Neural cell (in vitro differentiated cells): ENCODE data around the gene ADGRG7. TPM values are rescaled to one million over a fixed set of nuclear protein-coding genes. Genes with fewer than 3 reads are reported as not detected.

Experiments
- H2AFZ ChIP-seq: fragments of 200-600, 300-800 bp; sonication (generic), shearing (Covaris generic); 2 replicates; pipeline ENCODE4 v1.6.0; 2014; ENCODE audit warnings: low read depth, mild to moderate bottlenecking, antibody characterized with exemption, low read length, moderate library complexity
- H3F3A ChIP-seq: fragments of 200-600 bp; shearing (Covaris generic); 2 replicates; pipeline ENCODE4 v1.6.1; 2016; ENCODE audit warnings: mild to moderate bottlenecking, moderate library complexity, mixed read lengths, antibody characterized with exemption, low read length; ENCODE audit not compliant: insufficient read depth, poor library complexity, severe bottlenecking
- H3K27ac ChIP-seq: fragments of 200-600, 300-800 bp; sonication (generic), shearing (Covaris generic); 2 replicates; pipeline ENCODE4 v1.5.1; 2014; ENCODE audit warnings: mild to moderate bottlenecking, low read length, moderate library complexity
- H3K27me3 ChIP-seq: fragments of 300-800, 200-600 bp; sonication (generic), shearing (Covaris generic); 2 replicates; pipeline ENCODE4 v1.6.0; 2014; ENCODE audit warnings: mild to moderate bottlenecking, low read depth, low read length, moderate library complexity; ENCODE audit not compliant: insufficient read depth
- H3K36me3 ChIP-seq: fragments of 300-800, 200-600 bp; sonication (generic), shearing (Covaris generic); 2 replicates; pipeline ENCODE4 v1.5.1; 2014; ENCODE audit warnings: mild to moderate bottlenecking, antibody characterized with exemption, low read length, moderate library complexity; ENCODE audit not compliant: insufficient read depth
- H3K4me2 ChIP-seq: fragments of 300-800, 200-600 bp; sonication (generic), shearing (Covaris generic); 2 replicates; pipeline ENCODE4 v1.6.0; 2014; ENCODE audit warnings: mild to moderate bottlenecking, low read length
- H3K4me3 ChIP-seq: fragments of 300-800, 200-600 bp; sonication (generic), shearing (Covaris generic); 2 replicates; pipeline ENCODE4 v1.5.1; 2014; ENCODE audit warnings: mild to moderate bottlenecking, low read length, moderate library complexity
- H3K79me2 ChIP-seq: fragments of 200-600 bp; shearing (Covaris generic); replicated peaks from 2 replicates; pipeline ENCODE4 v1.6.0; 2014; ENCODE audit warnings: mild to moderate bottlenecking, low read length, moderate library complexity; ENCODE audit not compliant: insufficient read depth
- H3K9ac ChIP-seq: fragments of 300-800, 200-600 bp; sonication (generic), shearing (Covaris generic); 2 replicates; pipeline ENCODE4 v1.6.1; 2016; ENCODE audit warnings: mild to moderate bottlenecking, low read length, mixed read lengths
- H3K9me2 ChIP-seq: fragments of 200-600 bp; shearing (Covaris generic); 2 replicates; pipeline ENCODE4 v1.6.1; 2016; ENCODE audit warnings: mild to moderate bottlenecking, low read length, mixed read lengths; ENCODE audit not compliant: insufficient read depth
- H3K9me3 ChIP-seq: fragments of 200-600, 300-800 bp; sonication (generic), shearing (Covaris generic); 2 replicates; pipeline ENCODE4 v1.6.1; 2016; ENCODE audit warnings: mild to moderate bottlenecking, mixed run types, low read length, moderate library complexity, mixed read lengths
- H4K20me1 ChIP-seq: fragments of 200-600 bp; shearing (Covaris generic); 2 replicates; pipeline ENCODE4 v1.6.1; 2016; ENCODE audit warnings: mild to moderate bottlenecking, mixed run types; ENCODE audit not compliant: insufficient read depth
- CTCF ChIP-seq: fragments of 450-650 bp; IDR thresholded peaks from 2 replicates; pipeline ENCODE4 v1.5.1; 2014; ENCODE audit warnings: antibody characterized with exemption, mild to moderate bottlenecking, moderate library complexity; ENCODE audit not compliant: poor library complexity, severe bottlenecking
- EP300 ChIP-seq: fragments of 450-650 bp; conservative IDR thresholded peaks from 2 replicates; pipeline ENCODE4 v1.6.1; 2014; ENCODE audit warnings: antibody characterized with exemption, mild to moderate bottlenecking, moderate library complexity; ENCODE audit not compliant: poor library complexity, severe bottlenecking
- EZH2 ChIP-seq: fragments of 200-600, 300-800 bp; shearing (Covaris generic), sonication (generic); IDR thresholded peaks from 2 replicates; pipeline ENCODE4 v1.6.1; 2014; ENCODE audit warnings: antibody characterized with exemption, low read length, borderline replicate concordance, mild to moderate bottlenecking; ENCODE audit not compliant: insufficient read depth, poor library complexity, severe bottlenecking
- MXI1 ChIP-seq: fragments of 450-650 bp; conservative IDR thresholded peaks from 2 replicates; pipeline ENCODE4 v1.6.1; 2014; ENCODE audit warnings: antibody characterized with exemption, mild to moderate bottlenecking; ENCODE audit not compliant: poor library complexity, severe bottlenecking
- POLR2AphosphoS5 ChIP-seq: IDR thresholded peaks from 2 replicates; pipeline ENCODE4 v1.6.1; 2012
- RAD21 ChIP-seq: fragments of 450-650 bp; conservative IDR thresholded peaks from 2 replicates; pipeline ENCODE4 v1.6.1; 2014; ENCODE audit warnings: antibody characterized with exemption, mild to moderate bottlenecking, moderate library complexity
- SMC3 ChIP-seq: fragments of 450-650 bp; conservative IDR thresholded peaks from 2 replicates; pipeline ENCODE4 v1.6.1; 2014; ENCODE audit warnings: antibody characterized with exemption, mild to moderate bottlenecking, moderate library complexity; ENCODE audit not compliant: poor library complexity
- TAF1 ChIP-seq: IDR thresholded peaks from 2 replicates; pipeline ENCODE4 v1.6.1; 2012; ENCODE audit warnings: low read depth
- polyA plus RNA-seq: library from polyadenylated mRNA; depleted of rRNA; stranded (reverse); fragments of >200 nt; gene quantifications from 2 replicates; pipeline ENCODE4 v1.2.3, GENCODE V29; 2014
- TF ChIP-seq, protein P1 (sequence below): IDR thresholded peaks from 2 replicates; pipeline ENCODE4 v1.6.1; 2012; ENCODE audit warnings: borderline replicate concordance

The ADGRG7 gene
- polyA plus RNA-seq, 1 donor from 2014 or later = not detected

DNA sequence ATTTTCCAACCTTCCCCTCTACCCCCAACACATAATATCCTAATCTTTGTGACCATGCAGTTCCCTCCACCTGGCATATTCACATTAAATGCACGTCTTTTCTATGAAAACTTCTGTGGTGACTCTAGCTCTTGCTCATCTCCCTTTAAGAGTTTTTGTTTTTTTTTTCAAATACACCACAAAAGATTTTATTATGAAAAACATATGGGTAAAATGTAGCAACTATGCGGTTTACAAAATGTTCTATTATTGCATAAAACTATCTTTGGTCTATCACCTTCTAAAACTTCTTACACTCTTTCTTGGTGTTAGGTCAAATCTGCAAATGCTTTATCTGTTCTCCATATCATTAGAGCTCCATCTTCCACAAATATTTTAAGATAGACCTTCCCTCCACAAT is 38.6 kb upstream of the ADGRG7 start:
- no peaks in the 10 kb centered on the region for H3K9me2 ChIP-seq
- H3K9me3 ChIP-seq = no peaks in the 10 kb centered on the region
- no peak overlapping the region for H2AFZ ChIP-seq
- H3K27me3 ChIP-seq = no peaks in the 10 kb centered on the region
- no peaks in the 10 kb centered on the region for H3F3A ChIP-seq
- no peak overlapping the region for H3K27ac ChIP-seq
- no peaks in the 10 kb centered on the region for H4K20me1 ChIP-seq
- no peak for TF ChIP-seq CTCF
- TF ChIP-seq SMC3 = no peak
- TF ChIP-seq TAF1 = no peak
- TF ChIP-seq, protein P1, sequence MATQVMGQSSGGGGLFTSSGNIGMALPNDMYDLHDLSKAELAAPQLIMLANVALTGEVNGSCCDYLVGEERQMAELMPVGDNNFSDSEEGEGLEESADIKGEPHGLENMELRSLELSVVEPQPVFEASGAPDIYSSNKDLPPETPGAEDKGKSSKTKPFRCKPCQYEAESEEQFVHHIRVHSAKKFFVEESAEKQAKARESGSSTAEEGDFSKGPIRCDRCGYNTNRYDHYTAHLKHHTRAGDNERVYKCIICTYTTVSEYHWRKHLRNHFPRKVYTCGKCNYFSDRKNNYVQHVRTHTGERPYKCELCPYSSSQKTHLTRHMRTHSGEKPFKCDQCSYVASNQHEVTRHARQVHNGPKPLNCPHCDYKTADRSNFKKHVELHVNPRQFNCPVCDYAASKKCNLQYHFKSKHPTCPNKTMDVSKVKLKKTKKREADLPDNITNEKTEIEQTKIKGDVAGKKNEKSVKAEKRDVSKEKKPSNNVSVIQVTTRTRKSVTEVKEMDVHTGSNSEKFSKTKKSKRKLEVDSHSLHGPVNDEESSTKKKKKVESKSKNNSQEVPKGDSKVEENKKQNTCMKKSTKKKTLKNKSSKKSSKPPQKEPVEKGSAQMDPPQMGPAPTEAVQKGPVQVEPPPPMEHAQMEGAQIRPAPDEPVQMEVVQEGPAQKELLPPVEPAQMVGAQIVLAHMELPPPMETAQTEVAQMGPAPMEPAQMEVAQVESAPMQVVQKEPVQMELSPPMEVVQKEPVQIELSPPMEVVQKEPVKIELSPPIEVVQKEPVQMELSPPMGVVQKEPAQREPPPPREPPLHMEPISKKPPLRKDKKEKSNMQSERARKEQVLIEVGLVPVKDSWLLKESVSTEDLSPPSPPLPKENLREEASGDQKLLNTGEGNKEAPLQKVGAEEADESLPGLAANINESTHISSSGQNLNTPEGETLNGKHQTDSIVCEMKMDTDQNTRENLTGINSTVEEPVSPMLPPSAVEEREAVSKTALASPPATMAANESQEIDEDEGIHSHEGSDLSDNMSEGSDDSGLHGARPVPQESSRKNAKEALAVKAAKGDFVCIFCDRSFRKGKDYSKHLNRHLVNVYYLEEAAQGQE = no peak
- no peak for TF ChIP-seq RAD21
- no peak for TF ChIP-seq POLR2AphosphoS5
- no peak for TF ChIP-seq EP300
- no peak for TF ChIP-seq EZH2
- TF ChIP-seq MXI1 = no peak
- H3K4me3 ChIP-seq = no peak overlapping the region
- no peak overlapping the region for H3K4me2 ChIP-seq
- H3K36me3 ChIP-seq = no peaks in the 10 kb centered on the region
- H3K9ac ChIP-seq = no peak overlapping the region
- H3K79me2 ChIP-seq = no peaks in the 10 kb centered on the region

DNA sequence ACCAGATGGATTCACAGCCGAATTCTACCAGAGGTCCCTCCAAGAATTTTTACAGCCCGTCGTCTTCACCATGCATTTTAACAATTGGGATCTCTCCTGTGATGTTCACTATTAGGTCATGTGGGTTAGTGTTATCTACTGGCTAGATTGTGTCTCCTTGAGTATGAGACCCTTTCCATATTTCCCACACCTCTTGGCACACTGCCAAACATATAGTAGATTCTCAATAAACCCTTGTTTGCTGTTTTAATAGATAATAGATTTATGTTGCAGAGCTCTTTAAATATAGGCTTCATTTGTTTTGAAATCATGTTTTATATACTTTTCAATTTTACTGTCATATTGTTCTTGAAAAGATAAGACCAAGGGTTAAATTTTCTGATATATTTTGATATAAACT is 34.9 kb upstream of the ADGRG7 start:
- Histone ChIP-seq H3K9ac (no peak overlapping the region), H3K27ac (no peak overlapping the region), H4K20me1 (no peaks in the 10 kb centered on the region), H3K36me3 (no peaks in the 10 kb centered on the region), H2AFZ (no peak overlapping the region), H3K4me3 (no peak overlapping the region), H3K27me3 (no peaks in the 10 kb centered on the region), H3F3A (no peaks in the 10 kb centered on the region), H3K9me2 (no peaks in the 10 kb centered on the region), H3K79me2 (no peaks in the 10 kb centered on the region), H3K4me2 (no peak overlapping the region), H3K9me3 (no peaks in the 10 kb centered on the region)
- TF ChIP-seq, protein P1 = no peak
- TF ChIP-seq MXI1 (no peak), TAF1 (no peak), POLR2AphosphoS5 (no peak), SMC3 (no peak), EZH2 (no peak), RAD21 (no peak), CTCF (no peak), EP300 (no peak)
